ENCODE data around the gene MGST3. TPM values are rescaled to one million over a fixed set of nuclear protein-coding genes. Genes with fewer than 3 reads are reported as not detected.

Gene MGST3
- polyA plus RNA-seq, 1 donor (not counting 4 experiments of a cell fraction or from before 2014, with no cell fraction given) = 319 TPM

GRCh38 chr1:165647517-165647916, 16.5 kb downstream of the MGST3 start:
- no peaks in the 10 kb centered on the region for H3K27me3 ChIP-seq (ENCODE audit: control insufficient read depth, extremely low read depth, insufficient read depth, low read length)
- H3K9me1 ChIP-seq (ENCODE audit: control insufficient read depth, extremely low read depth, insufficient read depth, low read length) = peaks cover 3% of the 10 kb centered on the region
- H3K4me3 ChIP-seq (ENCODE audit: control insufficient read depth in 2 of 3, extremely low read depth in 1 of 3, insufficient read depth in 2 of 3, low read depth in 1 of 3, low read length in 3 of 3) = no peak overlapping the region
- no peak for DNase-seq (ENCODE audit: low read depth, low spot score)
- no peaks in the 10 kb centered on the region for H3K9me3 ChIP-seq (ENCODE audit: control insufficient read depth, low read depth, low read length)
- no peak overlapping the region for H2AFZ ChIP-seq (ENCODE audit: control insufficient read depth, low read length)
- TF ChIP-seq EZH2 (IDR thresholded peaks at IDR 0.05; ENCODE audit: low read length) (no peak), CTCF (optimal IDR thresholded peaks at IDR 0.05 in 1 of 3, IDR thresholded peaks at IDR 0.05 in 1 of 3, conservative IDR thresholded peaks at IDR 0.05 in 1 of 3; ENCODE audit: extremely low read depth in 1 of 3, insufficient read depth in 2 of 3, low read length in 3 of 3) (no peak)
- no peak overlapping the region for H3K27ac ChIP-seq (ENCODE audit: control insufficient read depth, insufficient read depth, low read length)
- peaks cover 9% of the 10 kb centered on the region for H3K79me2 ChIP-seq (ENCODE audit: control insufficient read depth, insufficient read depth, low read length)
- H3K36me3 ChIP-seq (ENCODE audit: control insufficient read depth in 2 of 2, extremely low read depth in 1 of 2, insufficient read depth in 2 of 2, low read length in 2 of 2) = peaks cover 4% of the 10 kb centered on the region in 2 experiments
- dilution Hi-C loops (cut with MboI; ENCODE audit: extremely low pct_ligation_motif_present, low sequenced_read_pairs) = no loop called here
- H3K4me2 ChIP-seq (ENCODE audit: control insufficient read depth, extremely low read depth, insufficient read depth, low read depth, low read length) = no peak overlapping the region
- H3K9ac ChIP-seq (ENCODE audit: control insufficient read depth, extremely low read depth, insufficient read depth, low read length) = no peak overlapping the region
- H4K20me1 ChIP-seq (ENCODE audit: control insufficient read depth, extremely low read depth, insufficient read depth, low read length) = no peaks in the 10 kb centered on the region
- H3K4me1 ChIP-seq (ENCODE audit: control insufficient read depth, extremely low read depth, insufficient read depth, low read length) = peaks cover 20% of the 10 kb centered on the region
- FAIRE-seq = no peak

GRCh38 chr1:165647970-165648369, 16.9 kb downstream of the MGST3 start:
- Histone ChIP-seq H3K79me2 (ENCODE audit: control insufficient read depth, insufficient read depth, low read length) (peaks cover 8% of the 10 kb centered on the region), H3K36me3 (ENCODE audit: control insufficient read depth in 2 of 2, extremely low read depth in 1 of 2, insufficient read depth in 2 of 2, low read length in 2 of 2) (peaks cover 4% of the 10 kb centered on the region in 2 experiments), H2AFZ (ENCODE audit: control insufficient read depth, low read length) (no peak overlapping the region), H3K4me3 (ENCODE audit: control insufficient read depth in 2 of 3, extremely low read depth in 1 of 3, insufficient read depth in 2 of 3, low read depth in 1 of 3, low read length in 3 of 3) (no peak overlapping the region), H3K4me2 (ENCODE audit: control insufficient read depth, extremely low read depth, insufficient read depth, low read depth, low read length) (no peak overlapping the region), H3K9me1 (ENCODE audit: control insufficient read depth, extremely low read depth, insufficient read depth, low read length) (peaks cover 3% of the 10 kb centered on the region), H3K27me3 (ENCODE audit: control insufficient read depth, extremely low read depth, insufficient read depth, low read length) (no peaks in the 10 kb centered on the region), H3K27ac (ENCODE audit: control insufficient read depth, insufficient read depth, low read length) (no peak overlapping the region), H3K4me1 (ENCODE audit: control insufficient read depth, extremely low read depth, insufficient read depth, low read length) (peaks cover 20% of the 10 kb centered on the region), H3K9ac (ENCODE audit: control insufficient read depth, extremely low read depth, insufficient read depth, low read length) (no peak overlapping the region), H3K9me3 (ENCODE audit: control insufficient read depth, low read depth, low read length) (no peaks in the 10 kb centered on the region), H4K20me1 (ENCODE audit: control insufficient read depth, extremely low read depth, insufficient read depth, low read length) (no peaks in the 10 kb centered on the region)
- FAIRE-seq = no peak
- dilution Hi-C loops (cut with MboI; ENCODE audit: extremely low pct_ligation_motif_present, low sequenced_read_pairs) = no loop called here
- TF ChIP-seq CTCF (optimal IDR thresholded peaks at IDR 0.05 in 1 of 3, IDR thresholded peaks at IDR 0.05 in 1 of 3, conservative IDR thresholded peaks at IDR 0.05 in 1 of 3; ENCODE audit: extremely low read depth in 1 of 3, insufficient read depth in 2 of 3, low read length in 3 of 3) (no peak), EZH2 (IDR thresholded peaks at IDR 0.05; ENCODE audit: low read length) (no peak)
- no peak for DNase-seq (ENCODE audit: low read depth, low spot score)

All from keratinocyte (primary cell).